Sigmoid colon (tissue), 4 donors: ENCODE data around the gene FAM180A.

ENCODE experiments used
- CTCF ChIP-seq, 4 experiments: fragments of 450-650 bp in 3 of 4; fragments of 200-600 bp in 1 of 4; IDR thresholded peaks; one replicate each; pipeline ENCODE4 v1.5.1; 2016 to 2019; ENCODE audit warnings: antibody characterized with exemption in 4 of 4, mild to moderate bottlenecking in 3 of 4, moderate library complexity in 2 of 4
- EP300 ChIP-seq, 4 donors: sonication (generic); formaldehyde crosslinking; IDR thresholded peaks; one replicate each; pipeline ENCODE4 v1.6.1; 2017; ENCODE audit warnings: antibody characterized with exemption in 4 of 4
- POLR2A ChIP-seq, 2 donors: fragments of 450-650 bp; IDR thresholded peaks; one replicate each; pipeline ENCODE4 v1.6.1; 2016; ENCODE audit warnings: antibody characterized with exemption in 2 of 2, mild to moderate bottlenecking in 2 of 2, moderate library complexity in 2 of 2

DNA sequence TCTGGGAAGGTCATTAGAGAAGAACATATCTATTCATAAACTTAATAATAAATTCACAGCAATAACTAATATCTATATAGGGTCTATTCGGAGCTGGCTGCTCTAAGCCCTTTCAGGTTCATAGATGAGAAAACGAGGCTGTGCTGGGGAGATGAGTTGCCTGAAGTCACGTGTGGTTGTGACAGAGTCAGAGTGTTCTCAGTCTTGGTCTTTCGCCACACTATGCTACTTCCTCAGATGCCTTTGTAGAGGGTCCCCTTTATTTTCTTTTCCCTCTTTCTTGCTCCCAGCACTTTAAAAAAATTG lies 43.7 kb upstream of the FAM180A start:
- TF ChIP-seq POLR2A (IDR thresholded peaks at IDR 0.05) (no peak), CTCF (IDR thresholded peaks at IDR 0.05) (no peak), EP300 (IDR thresholded peaks at IDR 0.05) (no peak)
